HL-60 (cell line): ENCODE results near the gene FCN1.

Source experiments
- SPI1 ChIP-seq: IDR thresholded peaks from 2 replicates; pipeline ENCODE4 v1.6.1; 2012; ENCODE audit warnings: low read depth, mild to moderate bottlenecking, borderline replicate concordance
- TF ChIP-seq, protein P1 (sequence below): IDR thresholded peaks from one replicate; pipeline ENCODE4 v1.5.1; 2011; ENCODE audit warnings: low read length, control low read depth, inconsistent platforms; ENCODE audit not compliant: insufficient read depth

GRCh38 chr9:134950386-134951210, 32.9 kb upstream of the FCN1 start:
- TF ChIP-seq, protein P1, sequence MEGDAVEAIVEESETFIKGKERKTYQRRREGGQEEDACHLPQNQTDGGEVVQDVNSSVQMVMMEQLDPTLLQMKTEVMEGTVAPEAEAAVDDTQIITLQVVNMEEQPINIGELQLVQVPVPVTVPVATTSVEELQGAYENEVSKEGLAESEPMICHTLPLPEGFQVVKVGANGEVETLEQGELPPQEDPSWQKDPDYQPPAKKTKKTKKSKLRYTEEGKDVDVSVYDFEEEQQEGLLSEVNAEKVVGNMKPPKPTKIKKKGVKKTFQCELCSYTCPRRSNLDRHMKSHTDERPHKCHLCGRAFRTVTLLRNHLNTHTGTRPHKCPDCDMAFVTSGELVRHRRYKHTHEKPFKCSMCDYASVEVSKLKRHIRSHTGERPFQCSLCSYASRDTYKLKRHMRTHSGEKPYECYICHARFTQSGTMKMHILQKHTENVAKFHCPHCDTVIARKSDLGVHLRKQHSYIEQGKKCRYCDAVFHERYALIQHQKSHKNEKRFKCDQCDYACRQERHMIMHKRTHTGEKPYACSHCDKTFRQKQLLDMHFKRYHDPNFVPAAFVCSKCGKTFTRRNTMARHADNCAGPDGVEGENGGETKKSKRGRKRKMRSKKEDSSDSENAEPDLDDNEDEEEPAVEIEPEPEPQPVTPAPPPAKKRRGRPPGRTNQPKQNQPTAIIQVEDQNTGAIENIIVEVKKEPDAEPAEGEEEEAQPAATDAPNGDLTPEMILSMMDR = no peak
- no peak for TF ChIP-seq SPI1
